Vagina (tissue), 2 donors: ENCODE data around the gene RBM20. TPM values are rescaled to one million over a fixed set of nuclear protein-coding genes. Genes with fewer than 3 reads are reported as not detected.

Experiments used
- DNase-seq, 2 donors: peaks; one replicate each; pipeline ENCODE4 v3.0.0-alpha.2; 2017; ENCODE audit errors: extremely low spot score in 2 of 2
- H3K27ac ChIP-seq: fragments of 200-600 bp; sonication (generic); one replicate; pipeline ENCODE4 v1.5.1; 2019
- H3K27me3 ChIP-seq: fragments of 200-600 bp; sonication (generic); one replicate; pipeline ENCODE4 v1.5.1; 2019
- H3K36me3 ChIP-seq, 2 donors: fragments of 200-600 bp; sonication (generic); one replicate each; pipeline ENCODE4 v1.5.1; 2017 to 2019
- H3K4me1 ChIP-seq: fragments of 200-600 bp; sonication (generic); one replicate; pipeline ENCODE4 v1.5.1; 2019
- H3K4me3 ChIP-seq, 2 donors: fragments of 200-600 bp; sonication (generic); 1 replicate in 1 of 2; 2 replicates in 1 of 2; pipeline ENCODE4 v1.5.1; 2016 to 2019
- H3K9me3 ChIP-seq: fragments of 200-600 bp; sonication (generic); one replicate; pipeline ENCODE4 v1.5.1; 2019
- CTCF ChIP-seq, 3 experiments: fragments of 450-650 bp in 2 of 3; fragments of 200-600 bp in 1 of 3; sonication (generic) in 1 of 3; IDR thresholded peaks; one replicate each; pipeline ENCODE4 v1.5.1; 2017 to 2019; ENCODE audit warnings: antibody characterized with exemption in 3 of 3, mild to moderate bottlenecking in 2 of 3, moderate library complexity in 2 of 3
- POLR2A ChIP-seq, 2 donors: fragments of 450-650 bp; IDR thresholded peaks; one replicate each; pipeline ENCODE4 v1.6.1; 2017; ENCODE audit warnings: antibody characterized with exemption in 2 of 2, mild to moderate bottlenecking in 2 of 2, moderate library complexity in 2 of 2
- POLR2AphosphoS5 ChIP-seq, 2 donors: sonication (generic); formaldehyde crosslinking; IDR thresholded peaks; one replicate each; pipeline ENCODE4 v1.9.0; 2017; ENCODE audit warnings: antibody characterized with exemption in 2 of 2, mild to moderate bottlenecking in 2 of 2, low read depth in 1 of 2; ENCODE audit not compliant: insufficient read depth in 1 of 2
- intact Hi-C: fragments of 100-400 bp; cut with DNase I; formaldehyde crosslinking; loops from one replicate; pipeline ENCODE4 v1.15.1; 2023
- total RNA-seq: library from RNA; depleted of rRNA; stranded (reverse); fragments of >200 nt; gene quantifications from one replicate; pipeline ENCODE4 v1.2.3, GENCODE V29; 2016

Gene RBM20
- total RNA-seq: 5.2 TPM

- no peak for DNase-seq
- intact Hi-C loops: no loop called here
- Histone ChIP-seq H3K36me3 (no peaks in the 10 kb centered on the region), H3K27ac (no peak within 1 kb of the TSS), H3K4me1 (peaks cover 17% of the 10 kb centered on the region), H3K9me3 (no peaks in the 10 kb centered on the region), H3K27me3 (peaks cover 10% of the 10 kb centered on the region), H3K4me3 (peak within 1 kb of the TSS; percentile 43 to 52)
- TF ChIP-seq POLR2A (IDR thresholded peaks at IDR 0.05): no peak
- no peak for TF ChIP-seq POLR2AphosphoS5 (IDR thresholded peaks at IDR 0.05; ENCODE audit: insufficient read depth in 1 of 2, low read depth in 1 of 2)
- no peak for TF ChIP-seq CTCF (IDR thresholded peaks at IDR 0.05)
Measured at GRCh38 chr10:110643653-110644597, at the start of gene RBM20. Gene RBM20, plus strand, starts transcription at chr10:110644336. Its CDS starts 119 bp downstream, at chr10:110644455.

- Histone ChIP-seq H3K27ac (no peak overlapping the region), H3K9me3 (no peaks in the 10 kb centered on the region), H3K27me3 (no peaks in the 10 kb centered on the region), H3K4me3 (no peak overlapping the region), H3K4me1 (no peaks in the 10 kb centered on the region), H3K36me3 (peaks cover 0 to 80% of the 10 kb centered on the region in 2 donors)
- intact Hi-C loops: no loop called here
- TF ChIP-seq CTCF (IDR thresholded peaks at IDR 0.05) (no peak), POLR2AphosphoS5 (IDR thresholded peaks at IDR 0.05; ENCODE audit: insufficient read depth in 1 of 2, low read depth in 1 of 2) (no peak), POLR2A (IDR thresholded peaks at IDR 0.05) (no peak)
- DNase-seq: no peak
Measured at GRCh38 chr10:110597476-110597875, 46.7 kb upstream of the RBM20 start.

- DNase-seq: no peak
- Histone ChIP-seq H3K27ac (no peak overlapping the region), H3K4me1 (no peaks in the 10 kb centered on the region), H3K36me3 (peaks cover 0 to 89% of the 10 kb centered on the region in 2 donors), H3K4me3 (no peak overlapping the region), H3K27me3 (no peaks in the 10 kb centered on the region), H3K9me3 (no peaks in the 10 kb centered on the region)
- no peak for TF ChIP-seq CTCF (IDR thresholded peaks at IDR 0.05)
- TF ChIP-seq POLR2A (IDR thresholded peaks at IDR 0.05): no peak
- no peak for TF ChIP-seq POLR2AphosphoS5 (IDR thresholded peaks at IDR 0.05; ENCODE audit: insufficient read depth in 1 of 2, low read depth in 1 of 2)
- intact Hi-C loops: no loop called here
Measured at GRCh38 chr10:110600487-110601101, 43.5 kb upstream of the RBM20 start.

- H3K27me3 ChIP-seq: no peaks in the 10 kb centered on the region
- H3K27ac ChIP-seq: no peak overlapping the region
- H3K36me3 ChIP-seq: peaks cover 0 to 88% of the 10 kb centered on the region in 2 donors
- H3K9me3 ChIP-seq: no peaks in the 10 kb centered on the region
- intact Hi-C loops: no loop called here
- no peak for DNase-seq
- H3K4me1 ChIP-seq: no peaks in the 10 kb centered on the region
- H3K4me3 ChIP-seq: no peak overlapping the region
- no peak for TF ChIP-seq POLR2AphosphoS5 (IDR thresholded peaks at IDR 0.05; ENCODE audit: insufficient read depth in 1 of 2, low read depth in 1 of 2)
Measured at GRCh38 chr10:110601581-110601980, 42.6 kb upstream of the RBM20 start.

- Histone ChIP-seq H3K4me1 (no peaks in the 10 kb centered on the region), H3K36me3 (peaks cover 0 to 31% of the 10 kb centered on the region in 2 donors), H3K9me3 (no peaks in the 10 kb centered on the region), H3K27me3 (no peaks in the 10 kb centered on the region), H3K27ac (no peak overlapping the region), H3K4me3 (no peak overlapping the region)
- intact Hi-C loops: no loop called here
- no peak for TF ChIP-seq POLR2AphosphoS5 (IDR thresholded peaks at IDR 0.05; ENCODE audit: insufficient read depth in 1 of 2, low read depth in 1 of 2)
- TF ChIP-seq CTCF (IDR thresholded peaks at IDR 0.05): no peak
- TF ChIP-seq POLR2A (IDR thresholded peaks at IDR 0.05): no peak
- DNase-seq: no peak
Measured at GRCh38 chr10:110608087-110608486, 36.0 kb upstream of the RBM20 start.
